Karpas-422 (cell line): ENCODE results near the gene CEACAM1. TPM values are rescaled to one million over a fixed set of nuclear protein-coding genes. Genes with fewer than 3 reads are reported as not detected.
"Not testable (repeated sequence)": the region's sequence is repeated elsewhere in the genome, so short reads cannot be mapped to it uniquely, and the experiment has no call there.

Experiments used
- DNase-seq: peaks from one replicate; pipeline ENCODE4 v3.0.0-alpha.2; 2015
- H2AFZ ChIP-seq: fragments of 200-600 bp; sonication (generic); 2 replicates; pipeline ENCODE4 v1.6.1; 2014; ENCODE audit warnings: antibody characterized with exemption, low read length, mixed read lengths
- H3K27ac ChIP-seq: fragments of 200-600 bp; sonication (generic); 2 replicates; pipeline ENCODE4 v1.5.1; 2014; ENCODE audit warnings: mild to moderate bottlenecking, low read length, moderate library complexity
- H3K27me3 ChIP-seq: fragments of 200-600 bp; sonication (generic); 2 replicates; pipeline ENCODE4 v1.6.1; 2014; ENCODE audit warnings: low read length, mixed read lengths
- H3K36me3 ChIP-seq: fragments of 200-600 bp; sonication (generic); 2 replicates; pipeline ENCODE4 v1.6.1; 2014; ENCODE audit warnings: low read length, mixed read lengths; ENCODE audit not compliant: insufficient read depth
- H3K4me1 ChIP-seq: fragments of 200-600 bp; sonication (generic); 2 replicates; pipeline ENCODE4 v1.6.1; 2014; ENCODE audit warnings: mild to moderate bottlenecking, low read length, mixed read lengths
- H3K4me2 ChIP-seq: fragments of 200-600 bp; sonication (generic); 2 replicates; pipeline ENCODE4 v1.6.1; 2014; ENCODE audit warnings: low read length, low read depth, mild to moderate bottlenecking; ENCODE audit not compliant: poor library complexity, severe bottlenecking
- H3K4me3 ChIP-seq: fragments of 200-600 bp; sonication (generic); 2 replicates; pipeline ENCODE4 v1.5.1; 2014; ENCODE audit warnings: mild to moderate bottlenecking, antibody characterized with exemption, low read length, mixed read lengths
- H3K79me2 ChIP-seq: fragments of 200-600 bp; sonication (generic); 2 replicates; pipeline ENCODE4 v1.6.1; 2014; ENCODE audit warnings: mild to moderate bottlenecking, low read length, mixed read lengths
- H3K9ac ChIP-seq: fragments of 200-600 bp; sonication (generic); 2 replicates; pipeline ENCODE4 v1.6.0; 2014; ENCODE audit warnings: low read length
- H3K9me2 ChIP-seq: fragments of 200-600 bp; sonication (generic), shearing (Covaris generic); replicated peaks from 2 replicates; pipeline ENCODE4 v1.6.0; 2014; ENCODE audit warnings: mild to moderate bottlenecking, low read length, moderate library complexity; ENCODE audit not compliant: insufficient read depth
- H3K9me3 ChIP-seq: fragments of 300-700, 200-600 bp; sonication (generic); 2 replicates; pipeline ENCODE4 v1.6.1; 2014; ENCODE audit warnings: low read length, mixed read lengths
- H4K20me1 ChIP-seq: fragments of 200-600 bp; sonication (generic); 2 replicates; pipeline ENCODE4 v1.6.1; 2014; ENCODE audit warnings: mild to moderate bottlenecking, antibody characterized with exemption, low read length, low read depth; ENCODE audit not compliant: insufficient read depth
- total RNA-seq: library from RNA; depleted of rRNA; stranded (reverse); fragments of >200 nt; shearing (Covaris generic); gene quantifications from 2 replicates; pipeline ENCODE4 v1.2.3, GENCODE V29; 2014; ENCODE audit warnings: low replicate concordance

CEACAM1 gene
- total RNA-seq, 1 experiment from 2014 or later, result 0.56 TPM

DNA sequence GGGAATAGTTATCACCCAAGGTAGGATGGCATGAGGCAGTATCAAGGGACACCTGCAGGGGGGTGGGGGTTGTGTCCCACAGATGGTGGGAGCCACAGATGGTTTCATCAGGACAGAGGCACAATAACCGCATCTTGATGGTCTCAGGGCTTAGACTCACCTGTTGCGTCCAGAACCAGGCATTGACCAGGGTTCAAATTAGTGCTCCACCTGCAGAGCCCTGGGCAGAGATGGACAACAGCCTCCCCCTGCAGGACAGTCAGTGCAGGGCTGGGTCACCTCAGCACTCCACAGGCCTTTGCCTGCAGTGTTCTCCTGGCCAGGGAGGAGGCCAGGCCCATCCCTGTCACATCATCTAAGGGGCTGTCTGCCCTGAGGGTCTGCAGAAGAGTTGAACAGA lies 14.5 kb upstream of the CEACAM1 start:
- H3K4me2 ChIP-seq, result no peak overlapping the region
- H3K9me3 ChIP-seq, result no peaks in the 10 kb centered on the region
- no peak overlapping the region for H3K9ac ChIP-seq
- no peaks in the 10 kb centered on the region for H3K27me3 ChIP-seq
- no peaks in the 10 kb centered on the region for H4K20me1 ChIP-seq
- H3K27ac ChIP-seq, result no peak overlapping the region
- H2AFZ ChIP-seq, result no peak overlapping the region
- peaks cover 5% of the 10 kb centered on the region for H3K4me1 ChIP-seq
- no peaks in the 10 kb centered on the region for H3K79me2 ChIP-seq
- no peaks in the 10 kb centered on the region for H3K9me2 ChIP-seq
- no peak overlapping the region for H3K4me3 ChIP-seq
- H3K36me3 ChIP-seq, result no peaks in the 10 kb centered on the region
- DNase-seq, result no peak

DNA sequence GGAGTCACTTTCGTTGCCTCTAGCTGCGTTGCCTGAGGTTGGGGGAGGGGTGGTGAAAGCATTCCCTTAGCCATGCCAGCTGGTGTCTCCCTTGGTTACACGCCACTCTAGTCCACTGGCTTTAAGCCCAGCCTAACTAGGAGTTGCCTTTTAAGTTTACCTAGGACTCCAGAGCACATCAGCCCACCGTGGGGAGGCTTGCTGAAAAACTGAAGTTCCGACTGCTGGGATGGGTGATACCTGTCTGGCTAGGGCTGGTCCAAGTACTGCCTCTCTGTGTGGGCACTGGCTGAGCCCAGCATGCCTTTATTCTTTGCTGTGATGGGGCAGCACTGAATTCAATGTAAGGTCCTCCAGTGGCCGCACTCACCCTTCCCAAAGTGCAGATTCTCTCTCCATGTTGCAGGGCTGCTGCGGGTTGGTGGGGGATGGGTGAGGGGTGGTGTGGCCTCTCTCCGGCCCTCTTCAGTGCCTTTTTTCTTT lies 11.8 kb upstream of the CEACAM1 start:
- no peaks in the 10 kb centered on the region for H3K9me2 ChIP-seq
- H3K79me2 ChIP-seq, result no peaks in the 10 kb centered on the region
- H3K4me2 ChIP-seq, result no peak overlapping the region

DNA sequence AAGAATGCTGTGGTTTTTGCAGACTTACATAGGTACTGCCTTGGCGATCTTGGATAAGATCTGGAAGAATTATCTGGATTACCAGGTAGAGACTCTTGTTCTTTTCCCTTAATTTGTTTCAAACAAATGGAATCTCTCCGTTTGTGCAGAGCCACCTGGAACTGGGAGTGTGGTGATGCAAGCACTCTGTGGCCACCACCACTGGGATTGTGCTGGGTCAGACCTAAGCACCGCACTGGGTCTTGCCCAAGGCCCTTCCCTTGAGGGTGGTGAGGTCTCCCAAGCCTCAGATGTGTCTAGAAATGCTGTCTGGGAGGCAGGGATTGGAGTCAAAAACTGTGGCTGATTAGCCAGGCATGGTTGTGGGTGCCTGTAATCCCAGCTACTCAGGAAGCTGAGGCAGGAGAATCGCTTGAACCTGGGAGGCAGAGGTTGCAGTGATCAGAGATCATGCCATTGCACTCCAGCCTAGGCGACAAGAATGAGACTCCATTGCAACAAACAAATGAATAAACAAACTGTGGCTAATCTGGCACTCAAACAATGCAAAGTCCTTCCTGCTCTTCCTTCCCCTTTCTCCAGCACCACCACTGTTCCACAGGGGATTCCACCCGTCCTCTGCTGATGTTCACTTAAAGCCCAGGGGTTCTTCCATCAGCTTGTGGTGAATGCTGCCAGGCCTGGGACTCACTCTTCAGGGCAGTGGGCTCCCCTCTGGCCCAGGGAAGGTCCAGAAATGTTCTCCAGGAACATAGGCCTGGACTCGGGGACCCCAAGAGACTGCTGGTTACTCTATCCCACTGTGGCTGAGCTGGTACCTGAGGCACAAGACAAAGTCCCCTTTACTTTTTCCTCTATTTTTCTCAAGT lies 10.8 kb upstream of the CEACAM1 start:
- Histone ChIP-seq H3K9me3 (no peaks in the 10 kb centered on the region), H3K27ac (no peak overlapping the region), H3K4me2 (no peak overlapping the region), H3K4me1 (no peaks in the 10 kb centered on the region), H3K9me2 (no peaks in the 10 kb centered on the region), H3K4me3 (no peak overlapping the region), H2AFZ (no peak overlapping the region), H3K27me3 (no peaks in the 10 kb centered on the region), H4K20me1 (no peaks in the 10 kb centered on the region), H3K9ac (no peak overlapping the region), H3K79me2 (no peaks in the 10 kb centered on the region), H3K36me3 (no peaks in the 10 kb centered on the region)
- DNase-seq, result no peak

More for the DNA sequence above, 11.8 kb upstream of the CEACAM1 start:
- no peaks in the 10 kb centered on the region for H3K4me1 ChIP-seq
- DNase-seq, result no peak
- no peak overlapping the region for H3K4me3 ChIP-seq
- H4K20me1 ChIP-seq, result no peaks in the 10 kb centered on the region
- no peak overlapping the region for H2AFZ ChIP-seq
- H3K36me3 ChIP-seq, result no peaks in the 10 kb centered on the region
- H3K27me3 ChIP-seq, result no peaks in the 10 kb centered on the region
- no peak overlapping the region for H3K9ac ChIP-seq
- no peak overlapping the region for H3K27ac ChIP-seq
- no peaks in the 10 kb centered on the region for H3K9me3 ChIP-seq

DNA sequence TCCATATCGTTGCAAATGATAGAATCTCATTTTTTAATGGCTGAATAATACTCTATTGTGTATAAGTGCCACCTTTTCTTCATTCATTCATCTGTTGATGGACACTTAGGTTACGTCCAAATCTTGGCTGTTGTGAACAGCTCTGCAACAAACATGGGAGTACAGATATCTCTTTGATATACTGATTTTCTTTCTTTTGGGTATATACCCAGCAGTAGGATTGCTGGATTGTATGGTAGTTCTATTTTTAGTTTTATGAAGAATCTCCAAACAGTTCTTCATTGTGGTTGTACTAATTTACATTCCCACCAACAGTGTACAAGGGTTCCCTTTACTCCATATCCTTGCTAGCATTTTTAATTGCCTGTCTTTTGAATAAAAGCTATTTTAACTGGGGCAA lies 7.0 kb upstream of the CEACAM1 start:
- H3K27me3 ChIP-seq, H4K20me1 ChIP-seq, H3K9me2 ChIP-seq, H3K27ac ChIP-seq, H3K79me2 ChIP-seq, H2AFZ ChIP-seq, H3K36me3 ChIP-seq, H3K4me1 ChIP-seq, H3K9me3 ChIP-seq, H3K4me2 ChIP-seq, H3K9ac ChIP-seq, DNase-seq, H3K4me3 ChIP-seq: not testable (repeated sequence)

DNA sequence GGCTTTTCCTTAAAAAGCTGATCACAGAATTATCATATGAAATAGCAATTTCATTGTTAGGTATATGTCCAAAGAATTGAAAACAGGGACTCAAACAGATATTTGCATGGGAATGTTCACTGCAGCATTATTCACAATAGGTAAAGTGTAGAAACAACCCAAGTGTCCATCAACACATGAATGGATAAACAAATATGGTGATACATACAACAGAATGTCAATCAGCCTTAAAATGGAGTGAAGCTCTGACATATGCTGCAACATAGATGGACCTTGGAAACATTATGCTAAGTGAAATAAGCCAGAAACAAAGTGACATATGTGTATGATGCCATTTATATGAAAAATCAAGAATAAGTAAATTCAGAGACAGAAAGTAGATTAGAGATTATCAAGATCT lies 6.1 kb upstream of the CEACAM1 start:
- Histone ChIP-seq H3K36me3 (no peaks in the 10 kb centered on the region), H3K4me1 (no peaks in the 10 kb centered on the region), H3K27me3 (no peaks in the 10 kb centered on the region), H3K9ac (no peak overlapping the region), H4K20me1 (no peaks in the 10 kb centered on the region), H3K9me2 (no peaks in the 10 kb centered on the region), H3K27ac (no peak overlapping the region), H3K9me3 (no peaks in the 10 kb centered on the region), H3K4me3 (no peak overlapping the region), H2AFZ (no peak overlapping the region), H3K79me2 (no peaks in the 10 kb centered on the region), H3K4me2 (no peak overlapping the region)
- DNase-seq, result no peak

DNA sequence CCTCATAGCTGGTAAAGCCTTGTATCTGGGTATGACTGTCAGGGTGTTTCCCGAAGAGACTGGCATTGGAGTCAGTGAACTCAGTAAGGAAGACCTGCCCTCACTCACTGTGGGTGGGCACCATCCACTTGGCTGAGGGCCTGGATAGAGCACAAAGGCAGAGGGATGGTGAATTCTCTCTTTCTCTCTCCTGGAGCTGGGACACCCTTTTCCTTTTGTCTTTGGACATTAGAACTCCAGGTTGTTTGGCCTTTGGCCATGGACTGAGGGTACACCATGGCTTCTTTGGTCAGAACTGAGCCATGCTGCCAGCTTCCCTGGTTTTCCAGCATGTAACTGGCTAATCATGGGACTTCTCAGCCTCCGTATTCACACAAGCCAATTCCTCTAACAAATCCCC lies 4.6 kb upstream of the CEACAM1 start:
- no peaks in the 10 kb centered on the region for H3K9me3 ChIP-seq
- H3K4me2 ChIP-seq, result no peak overlapping the region
- no peaks in the 10 kb centered on the region for H3K9me2 ChIP-seq
- no peak overlapping the region for H3K27ac ChIP-seq
- H3K27me3 ChIP-seq, result no peaks in the 10 kb centered on the region
- H3K4me1 ChIP-seq, result no peaks in the 10 kb centered on the region
- H3K9ac ChIP-seq, result no peak overlapping the region
- no peaks in the 10 kb centered on the region for H4K20me1 ChIP-seq
- H3K4me3 ChIP-seq, result no peak overlapping the region
- no peaks in the 10 kb centered on the region for H3K79me2 ChIP-seq
- no peaks in the 10 kb centered on the region for H3K36me3 ChIP-seq
- H2AFZ ChIP-seq, result no peak overlapping the region
- DNase-seq, result no peak

DNA sequence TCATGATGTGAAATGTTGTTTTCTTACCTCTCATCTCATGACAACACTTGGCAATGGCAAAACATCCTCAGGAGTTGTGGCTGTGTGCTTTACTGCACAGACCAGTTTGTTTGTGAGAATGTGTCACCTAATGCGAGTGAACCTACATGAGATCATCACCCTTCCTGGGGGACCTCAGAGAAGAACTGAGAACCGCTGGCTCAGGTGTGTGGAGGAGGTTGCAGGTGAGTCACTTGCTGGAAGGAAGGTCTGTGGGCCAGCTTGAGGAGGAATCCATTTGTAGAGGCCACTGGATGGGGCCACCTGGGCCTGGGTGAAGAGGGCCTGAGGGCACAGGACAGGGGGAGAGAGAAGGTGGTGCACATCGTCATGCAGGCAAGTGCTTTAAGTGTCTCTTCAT lies 3.0 kb upstream of the CEACAM1 start:
- H3K79me2 ChIP-seq, result no peaks in the 10 kb centered on the region
- no peak overlapping the region for H3K4me2 ChIP-seq
- H3K27me3 ChIP-seq, result no peaks in the 10 kb centered on the region
- DNase-seq, result no peak
- H3K36me3 ChIP-seq, result no peaks in the 10 kb centered on the region
- H3K9me2 ChIP-seq, result no peaks in the 10 kb centered on the region
- H3K4me1 ChIP-seq, result no peaks in the 10 kb centered on the region
- H3K4me3 ChIP-seq, result no peak overlapping the region
- H3K9me3 ChIP-seq, result no peaks in the 10 kb centered on the region
- H3K9ac ChIP-seq, result no peak overlapping the region
- no peak overlapping the region for H2AFZ ChIP-seq
- no peaks in the 10 kb centered on the region for H4K20me1 ChIP-seq
- no peak overlapping the region for H3K27ac ChIP-seq

DNA sequence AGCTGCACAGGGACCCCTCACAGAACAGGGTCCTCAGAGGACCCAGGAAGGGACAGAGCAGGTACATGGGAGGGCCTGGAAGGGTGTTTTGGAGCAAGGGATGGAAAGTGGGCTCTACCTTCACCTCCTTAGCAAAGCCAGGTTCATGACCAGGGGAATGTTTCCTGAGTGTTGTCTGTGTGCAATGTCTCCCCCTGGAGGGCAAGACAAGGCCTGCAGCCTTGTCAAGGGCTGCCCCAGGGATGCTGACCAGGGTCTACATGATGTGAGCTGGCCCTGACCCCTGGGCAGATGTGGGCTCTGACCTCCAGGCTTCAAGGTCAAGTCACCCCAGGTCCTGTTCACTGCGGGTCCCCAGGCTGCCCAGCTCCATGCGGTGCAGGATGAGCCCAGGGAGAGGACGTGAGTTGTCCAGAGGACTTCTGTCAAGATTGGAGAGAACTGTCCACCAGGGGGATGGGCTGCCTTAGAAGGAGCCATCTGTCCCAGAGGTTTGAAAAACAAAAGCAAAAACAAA lies 1.0 kb upstream of the CEACAM1 start:
- DNase-seq, result peak; percentile 79
- Histone ChIP-seq H3K79me2 (no peaks in the 10 kb centered on the region), H3K4me3 (no peak overlapping the region), H3K36me3 (no peaks in the 10 kb centered on the region), H4K20me1 (no peaks in the 10 kb centered on the region), H3K27ac (no peak overlapping the region), H3K27me3 (no peaks in the 10 kb centered on the region), H3K9me3 (no peaks in the 10 kb centered on the region), H3K4me2 (no peak overlapping the region), H2AFZ (no peak overlapping the region), H3K9me2 (no peaks in the 10 kb centered on the region), H3K9ac (no peak overlapping the region), H3K4me1 (no peaks in the 10 kb centered on the region)
